Fibroblast of lung (primary cell): Measurements from ENCODE around the gene DSG2. TPM values are rescaled to one million over a fixed set of nuclear protein-coding genes. Genes with fewer than 3 reads are reported as not detected.

Experiments
- DNase-seq, 2 donors: peaks; one replicate each; pipeline versions ENCODE4 v3.0.0 to v3.0.0-alpha.2; 2010; ENCODE audit warnings: low read depth in 2 of 2
- H2AFZ ChIP-seq: 2 replicates; pipeline ENCODE4 v1.5.1; 2012; ENCODE audit warnings: low read length, control low read depth, inconsistent platforms
- H3K27ac ChIP-seq: 2 replicates; pipeline ENCODE4 v1.5.1; 2011; ENCODE audit warnings: low read length, control low read depth; ENCODE audit not compliant: insufficient read depth
- H3K27me3 ChIP-seq: 2 replicates; pipeline ENCODE4 v1.5.1; 2011; ENCODE audit warnings: mild to moderate bottlenecking, low read length; ENCODE audit not compliant: control insufficient read depth, insufficient read depth
- H3K36me3 ChIP-seq: 2 replicates; pipeline ENCODE4 v1.5.1; 2011; ENCODE audit warnings: low read length; ENCODE audit not compliant: control insufficient read depth, insufficient read depth
- H3K4me1 ChIP-seq: 2 replicates; pipeline ENCODE4 v1.5.1; 2011; ENCODE audit warnings: low read length; ENCODE audit not compliant: control insufficient read depth, insufficient read depth; ENCODE audit errors: extremely low read depth
- H3K4me2 ChIP-seq: 2 replicates; pipeline ENCODE4 v1.5.1; 2011; ENCODE audit warnings: low read length, control low read depth; ENCODE audit not compliant: insufficient read depth; ENCODE audit errors: extremely low read depth
- H3K4me3 ChIP-seq, 4 experiments: fragments of 200-600 bp in 1 of 4; sonication (generic) in 1 of 4; replicated peaks in 1 of 4; 2 replicates each; pipeline ENCODE4 v1.5.1; 2011 to 2016; ENCODE audit warnings: low read length in 4 of 4, low read depth in 3 of 4, mild to moderate bottlenecking in 3 of 4, control low read depth in 2 of 4, inconsistent platforms in 1 of 4, mixed read lengths in 1 of 4; ENCODE audit not compliant: insufficient read depth in 1 of 4; ENCODE audit errors: control extremely low read depth in 1 of 4
- H3K79me2 ChIP-seq: 2 replicates; pipeline ENCODE4 v1.5.1; 2012; ENCODE audit warnings: mild to moderate bottlenecking, low read length, inconsistent platforms; ENCODE audit not compliant: control insufficient read depth, insufficient read depth
- H3K9ac ChIP-seq: 2 replicates; pipeline ENCODE4 v1.5.1; 2011; ENCODE audit warnings: mild to moderate bottlenecking, low read length, control low read depth; ENCODE audit not compliant: insufficient read depth
- H3K9me3 ChIP-seq: 2 replicates; pipeline ENCODE4 v1.5.1; 2012; ENCODE audit warnings: low read depth, low read length; ENCODE audit not compliant: control insufficient read depth, insufficient read depth
- H4K20me1 ChIP-seq: 2 replicates; pipeline ENCODE4 v1.5.1; 2011; ENCODE audit warnings: low read length; ENCODE audit not compliant: control insufficient read depth, insufficient read depth; ENCODE audit errors: extremely low read depth
- CTCF ChIP-seq, 2 donors: IDR thresholded peaks in 1 of 2; conservative IDR thresholded peaks in 1 of 2; 1 replicate in 1 of 2; 2 replicates in 1 of 2; pipeline ENCODE4 v1.5.1; 2011 to 2012; ENCODE audit warnings: low read length in 2 of 2, control low read depth in 1 of 2, inconsistent platforms in 1 of 2, low read depth in 1 of 2, mild to moderate bottlenecking in 1 of 2
- EZH2 ChIP-seq: IDR thresholded peaks from 2 replicates; pipeline ENCODE4 v1.5.1; 2012; ENCODE audit warnings: low read length, control low read depth, mild to moderate bottlenecking; ENCODE audit errors: missing control alignments
- polyA plus RNA-seq, 2 donors: library from polyadenylated mRNA; depleted of rRNA in 1 of 2; stranded (reverse) in 1 of 2; unstranded in 1 of 2; fragments of >200 nt; gene quantifications; 2 replicates each; pipeline ENCODE4 v1.2.1, GENCODE V29; 2011 to 2012; ENCODE audit warnings: missing spikeins in 1 of 2
- total RNA-seq: library from RNA; depleted of rRNA; stranded (reverse); fragments of >200 nt; gene quantifications from 2 replicates; pipeline ENCODE4 v1.2.1, GENCODE V29; 2014

The DSG2 gene
- total and polyA plus RNA-seq, 2 donors (not counting 1 experiment from before 2014, with no cell fraction given): 0.33 to 1.1 TPM

- H4K20me1 ChIP-seq: no peaks in the 10 kb centered on the region
- no peaks in the 10 kb centered on the region for H3K9me3 ChIP-seq
- H3K27ac ChIP-seq: no peak overlapping the region
- H3K27me3 ChIP-seq: no peaks in the 10 kb centered on the region
- H2AFZ ChIP-seq: no peak overlapping the region
- no peak overlapping the region for H3K9ac ChIP-seq
- TF ChIP-seq CTCF (conservative IDR thresholded peaks at IDR 0.05 in 1 of 2, IDR thresholded peaks at IDR 0.05 in 1 of 2; ENCODE audit: low read depth in 1 of 2, low read length in 2 of 2) (peak; percentile 68 to 78), EZH2 (no peak)
- peak; percentile 56 to 83 for DNase-seq
- no peak overlapping the region for H3K4me2 ChIP-seq
- H3K4me1 ChIP-seq: no peaks in the 10 kb centered on the region
- no peaks in the 10 kb centered on the region for H3K79me2 ChIP-seq
- H3K4me3 ChIP-seq: peak overlapping the region in 1 of 4 experiments; percentile 22
- no peaks in the 10 kb centered on the region for H3K36me3 ChIP-seq
These were observed 58.2 kb downstream of the DSG2 start for GRCh38 chr18:31555971-31556747.

GRCh38 chr18:31557446-31557845 is 59.5 kb downstream of the DSG2 start:
- H3K4me2 ChIP-seq: no peak overlapping the region
- H4K20me1 ChIP-seq: no peaks in the 10 kb centered on the region
- no peak overlapping the region for H2AFZ ChIP-seq
- H3K9me3 ChIP-seq: no peaks in the 10 kb centered on the region
- TF ChIP-seq CTCF (conservative IDR thresholded peaks at IDR 0.05 in 1 of 2, IDR thresholded peaks at IDR 0.05 in 1 of 2; ENCODE audit: low read depth in 1 of 2, low read length in 2 of 2) (no peak), EZH2 (no peak)
- H3K36me3 ChIP-seq: no peaks in the 10 kb centered on the region
- no peaks in the 10 kb centered on the region for H3K79me2 ChIP-seq
- no peak overlapping the region for H3K4me3 ChIP-seq
- H3K4me1 ChIP-seq: no peaks in the 10 kb centered on the region
- H3K27ac ChIP-seq: no peak overlapping the region
- no peak for DNase-seq
- no peak overlapping the region for H3K9ac ChIP-seq
- H3K27me3 ChIP-seq: no peaks in the 10 kb centered on the region

- no peaks in the 10 kb centered on the region for H3K36me3 ChIP-seq
- no peaks in the 10 kb centered on the region for H3K27me3 ChIP-seq
- no peaks in the 10 kb centered on the region for H3K4me1 ChIP-seq
- TF ChIP-seq CTCF (conservative IDR thresholded peaks at IDR 0.05 in 1 of 2, IDR thresholded peaks at IDR 0.05 in 1 of 2; ENCODE audit: low read depth in 1 of 2, low read length in 2 of 2): no peak
- no peak for TF ChIP-seq EZH2
- no peak overlapping the region for H3K4me3 ChIP-seq
- H3K79me2 ChIP-seq: no peaks in the 10 kb centered on the region
- H3K9ac ChIP-seq: no peak overlapping the region
- H3K4me2 ChIP-seq: no peak overlapping the region
- H4K20me1 ChIP-seq: no peaks in the 10 kb centered on the region
- DNase-seq: no peak
- H3K9me3 ChIP-seq: no peaks in the 10 kb centered on the region
- H3K27ac ChIP-seq: no peak overlapping the region
- H2AFZ ChIP-seq: no peak overlapping the region
These were observed 60.6 kb downstream of the DSG2 start for GRCh38 chr18:31558567-31558966.
